HG03045 (cell line): Measurements from ENCODE around the gene SRSF7.
"Not testable (repeated sequence)": the region's sequence is repeated elsewhere in the genome, so short reads cannot be mapped to it uniquely, and the experiment has no call there.

ENCODE experiments used
- ATAC-seq: cut with Tn5 transposase; IDR thresholded peaks from one replicate; pipeline ENCODE4 v1.9.1; 2021; ENCODE audit warnings: mild to moderate bottlenecking, moderate library complexity; ENCODE audit not compliant: unreplicated experiment

Gene SRSF7

DNA sequence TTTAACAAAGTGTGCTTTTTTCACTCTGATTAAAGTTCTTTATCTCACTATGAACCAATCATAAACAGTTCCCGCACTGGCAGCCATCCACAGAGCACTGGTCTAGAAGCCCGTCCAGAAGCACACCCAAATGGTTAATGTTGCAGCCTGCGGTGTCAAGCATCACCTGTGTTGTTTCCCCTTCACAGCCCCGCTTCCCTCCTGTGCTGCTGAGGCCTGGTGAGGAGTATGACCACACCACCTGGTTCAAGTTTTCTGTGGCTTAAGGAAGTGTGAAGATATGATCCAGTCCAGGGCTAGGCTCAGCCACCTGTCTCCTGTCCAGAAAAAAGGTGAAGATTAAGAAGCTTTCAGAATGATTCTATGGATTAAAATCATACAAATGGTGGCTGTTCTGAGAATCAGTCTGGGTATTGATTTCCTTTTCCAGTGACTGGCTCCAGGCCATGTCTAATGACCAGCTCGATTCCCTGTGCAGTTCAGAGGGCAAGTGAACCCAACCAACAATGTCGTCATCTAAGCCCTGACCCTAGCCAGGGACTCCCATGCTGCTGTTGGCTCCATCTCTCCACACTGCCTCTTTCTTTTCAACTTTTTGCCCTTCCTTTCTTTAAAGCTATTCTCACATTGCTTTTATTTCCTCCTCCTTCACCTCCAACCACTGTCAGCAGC lies 17.7 kb downstream of the SRSF7 start:
- no peak for ATAC-seq

- no peak for ATAC-seq
These were observed 19.4 kb downstream of the SRSF7 start for GRCh38 chr2:38731684-38732221.

GRCh38 chr2:38731090-38731489 lies 20.1 kb downstream of the SRSF7 start:
- ATAC-seq, result no peak

- no peak for ATAC-seq
These were observed 22.5 kb downstream of the SRSF7 start for GRCh38 chr2:38728694-38729093.

GRCh38 chr2:38727661-38728060 lies 23.5 kb downstream of the SRSF7 start:
- ATAC-seq, result no peak

DNA sequence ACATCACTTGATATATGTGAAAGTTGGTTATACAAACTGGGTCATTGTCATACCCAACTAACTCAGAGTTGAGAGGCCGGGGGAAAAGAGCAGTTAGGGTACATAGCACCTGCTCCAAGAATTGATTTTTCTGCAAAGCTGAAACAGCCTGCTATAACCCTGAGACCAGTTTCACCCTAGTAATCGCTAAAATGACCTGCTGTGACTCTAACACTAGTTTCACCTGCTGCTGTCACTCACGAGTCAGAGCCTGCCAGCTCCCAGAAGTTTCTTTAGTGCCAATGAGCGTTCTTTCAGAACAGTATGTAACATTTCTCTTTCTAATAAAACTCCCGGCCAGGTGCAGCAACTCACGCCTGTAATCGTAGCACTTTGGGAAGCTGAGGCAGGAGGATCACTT lies 28.0 kb downstream of the SRSF7 start:
- ATAC-seq, result peak; percentile 54

DNA sequence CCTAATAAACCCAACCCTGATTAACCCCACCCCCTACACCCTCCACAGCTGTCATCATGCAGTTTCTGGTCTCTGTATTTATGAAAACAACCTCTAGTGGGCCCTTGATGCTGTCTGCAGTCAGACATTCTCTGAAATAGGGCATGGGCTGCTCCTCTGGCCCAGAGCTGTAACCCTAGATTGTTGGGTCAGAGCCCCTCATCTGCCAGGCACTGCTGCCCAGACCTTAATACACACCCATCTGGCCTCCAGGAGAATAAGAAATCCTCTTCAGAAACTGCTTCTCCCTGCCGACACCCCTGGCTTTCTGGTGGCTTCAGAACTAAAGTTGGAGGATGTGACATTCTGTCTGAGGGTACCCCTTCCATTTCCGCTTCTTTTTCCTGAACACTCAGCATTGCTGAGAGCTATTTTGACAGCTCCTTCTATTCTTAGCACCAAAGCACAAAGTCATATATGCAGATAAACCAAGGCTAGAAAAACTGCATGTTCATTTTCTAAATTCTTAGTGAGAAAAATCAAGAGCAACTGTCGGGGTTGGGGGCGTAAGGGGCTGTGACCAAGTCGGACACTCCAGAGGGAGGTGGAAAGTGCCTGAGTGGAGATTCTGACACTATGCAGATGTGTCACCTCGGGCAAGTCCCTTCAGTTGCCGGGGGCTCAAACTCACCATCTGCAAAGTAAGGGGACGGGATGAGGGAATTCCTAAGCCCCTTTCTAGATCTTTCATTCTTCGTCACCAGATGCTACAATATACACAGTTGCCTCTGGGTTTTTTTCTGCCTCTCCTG lies 28.7 kb downstream of the SRSF7 start:
- ATAC-seq, result peak; percentile 70

DNA sequence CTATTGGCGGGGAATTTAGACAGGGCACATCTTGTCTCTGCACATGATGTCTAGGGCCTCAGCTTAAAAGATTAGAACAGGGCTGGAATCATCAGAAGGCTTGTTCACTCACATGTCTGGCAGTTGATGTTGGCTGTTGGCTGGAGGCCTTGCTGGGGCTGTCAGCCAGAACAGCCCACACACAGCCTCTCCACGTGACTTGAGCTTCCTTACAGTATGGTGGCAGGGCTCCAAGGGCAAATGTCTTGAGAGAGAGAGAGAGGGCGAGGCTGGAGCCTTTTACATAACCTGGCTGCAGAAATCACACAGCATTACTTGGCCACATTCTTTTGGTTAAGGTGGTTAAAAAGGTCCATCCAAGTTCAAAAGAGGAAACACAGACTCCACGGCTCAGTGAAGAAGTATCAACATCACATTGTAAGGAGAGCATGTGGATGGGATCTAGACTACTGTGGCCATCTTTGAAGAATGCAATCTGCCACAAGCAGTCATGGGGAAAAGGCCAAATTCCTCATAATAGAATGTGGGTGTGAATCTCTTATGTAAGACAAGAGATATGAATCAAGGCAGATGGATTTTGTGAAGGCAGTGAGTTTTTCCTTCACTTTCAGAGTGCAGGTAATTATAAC lies 30.4 kb downstream of the SRSF7 start:
- no peak for ATAC-seq

GRCh38 chr2:38719706-38720105 lies 31.5 kb downstream of the SRSF7 start:
- ATAC-seq, result no peak

- ATAC-seq, result no peak
These were observed 32.6 kb downstream of the SRSF7 start for GRCh38 chr2:38718601-38719000.

GRCh38 chr2:38716185-38716584 lies 35.0 kb downstream of the SRSF7 start:
- no peak for ATAC-seq

DNA sequence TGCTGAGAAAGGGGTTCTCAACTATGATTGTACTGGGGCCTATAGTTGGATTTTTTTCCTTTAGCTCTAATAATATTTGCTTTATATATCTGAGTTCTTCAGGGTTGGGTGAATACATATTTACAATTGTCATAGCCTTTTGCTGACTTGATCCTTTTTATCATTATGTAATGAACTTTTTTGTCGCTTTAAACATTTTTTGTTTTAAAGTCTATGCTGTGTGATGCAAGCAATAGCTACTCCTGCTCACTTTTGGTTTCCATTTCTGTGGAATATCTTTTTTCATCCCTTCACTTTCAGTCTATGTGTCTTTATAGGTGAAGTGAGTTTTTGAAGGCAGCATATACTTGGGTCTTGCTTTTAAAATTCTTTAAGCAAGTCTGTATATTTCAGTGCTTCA lies 36.2 kb downstream of the SRSF7 start:
- not testable (repeated sequence) for ATAC-seq

DNA sequence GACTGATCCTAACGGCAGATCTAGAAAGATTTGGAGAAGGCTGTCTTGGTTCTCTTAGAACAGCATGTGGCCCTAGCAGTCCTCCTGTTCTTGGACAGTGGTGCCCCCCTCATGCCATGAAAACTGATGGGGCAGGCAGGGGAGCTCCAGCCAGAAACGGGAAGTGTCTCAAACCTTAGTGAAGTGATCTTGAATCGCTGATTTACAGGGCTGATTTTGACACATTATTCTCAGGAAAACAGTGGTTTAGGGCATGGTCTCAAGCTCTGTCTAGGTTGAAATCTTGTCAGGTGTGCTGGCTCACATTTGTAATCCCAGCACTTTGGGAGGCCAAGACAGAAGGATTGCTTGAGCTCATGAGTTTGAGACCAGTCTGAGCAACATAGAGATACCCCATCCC lies 37.8 kb downstream of the SRSF7 start:
- ATAC-seq, result no peak

DNA sequence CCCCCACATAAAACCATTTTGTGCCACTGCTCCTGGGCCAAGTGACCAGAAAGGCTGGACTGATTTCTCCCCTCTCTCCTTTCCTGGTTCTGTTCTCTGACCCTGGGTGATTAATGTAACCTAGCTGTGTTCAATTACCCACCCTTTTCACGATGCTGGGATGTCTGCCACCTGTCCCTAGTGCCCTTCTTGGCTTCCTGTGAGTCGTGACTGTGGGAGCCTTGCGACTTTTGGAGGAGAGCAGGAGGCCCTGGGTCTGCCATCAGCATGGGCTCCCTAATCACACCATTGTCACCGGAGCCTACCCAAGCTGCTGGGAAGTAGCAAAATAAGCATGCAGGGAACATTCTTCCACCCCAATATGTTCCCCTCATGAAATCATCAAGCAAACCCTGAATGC lies 38.3 kb downstream of the SRSF7 start:
- no peak for ATAC-seq

DNA sequence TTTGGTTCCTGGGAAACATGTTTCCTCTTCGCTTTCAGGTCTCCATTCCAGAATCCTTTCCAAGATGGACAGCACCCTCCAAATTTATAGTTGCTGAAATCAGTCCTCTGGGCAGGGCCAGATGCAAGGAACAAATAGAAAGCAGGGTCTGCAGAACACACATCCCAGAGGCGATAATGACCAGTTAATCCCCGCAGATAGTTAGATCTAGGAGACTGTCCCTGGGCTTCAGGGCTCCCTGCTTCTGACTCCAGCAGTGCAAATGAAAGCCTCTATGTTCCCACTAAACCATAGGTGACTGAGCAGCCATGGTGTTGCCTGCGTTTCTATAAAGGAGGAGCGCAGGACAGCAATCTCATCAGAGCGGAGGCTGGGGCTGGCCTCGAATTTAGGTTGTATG lies 38.7 kb downstream of the SRSF7 start:
- no peak for ATAC-seq

DNA sequence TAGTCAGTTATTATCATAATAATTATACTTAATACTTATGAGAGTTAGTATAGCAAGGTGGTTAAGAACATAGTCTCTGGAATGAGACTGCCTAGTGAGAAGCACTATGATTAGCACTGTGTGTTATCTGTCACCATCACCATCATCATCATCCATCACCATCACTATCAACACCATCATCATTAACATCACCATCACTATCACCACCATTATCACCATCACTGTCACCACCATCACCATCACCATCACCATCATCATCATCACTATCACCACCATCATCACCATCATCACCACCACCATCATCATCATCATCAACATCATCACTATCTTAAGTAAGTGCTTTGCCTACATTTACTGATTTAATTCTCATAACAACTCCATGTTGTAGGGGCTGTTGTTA lies 39.6 kb downstream of the SRSF7 start:
- no peak for ATAC-seq

DNA sequence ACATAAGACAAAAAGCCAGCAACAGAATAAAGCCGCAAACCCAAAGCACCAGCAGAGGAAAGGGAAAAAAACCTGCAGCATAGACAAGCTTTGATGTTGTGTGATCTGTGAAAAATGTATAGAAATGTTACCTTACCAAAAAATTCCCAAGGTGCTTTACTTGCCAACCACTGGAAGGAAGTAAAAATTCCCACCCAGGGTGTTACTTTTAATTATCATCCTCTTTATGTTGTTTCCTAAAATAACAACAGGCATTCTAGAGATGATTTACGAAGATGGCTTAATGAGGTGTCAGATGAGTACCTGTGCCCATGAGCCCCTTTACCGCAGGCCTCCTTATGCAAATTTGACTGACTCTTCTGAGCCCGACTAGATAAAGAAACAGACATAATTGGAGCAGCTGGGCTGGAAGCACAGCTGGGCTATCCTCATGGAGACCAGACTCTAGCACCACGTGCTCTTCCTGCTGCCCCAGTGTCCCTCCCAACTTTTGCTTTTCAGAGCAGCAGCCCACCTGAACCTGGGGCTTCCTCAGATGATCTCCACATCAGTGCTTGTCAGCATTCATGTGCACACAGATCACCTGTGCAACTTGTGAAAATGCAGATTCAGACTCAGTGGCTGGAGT lies 41.5 kb downstream of the SRSF7 start:
- ATAC-seq, result no peak

- no peak for ATAC-seq
These were observed 42.1 kb downstream of the SRSF7 start for GRCh38 chr2:38708900-38709566.

GRCh38 chr2:38708491-38708890 lies 42.7 kb downstream of the SRSF7 start:
- ATAC-seq, result not testable (repeated sequence)

- no peak for ATAC-seq
These were observed 44.3 kb downstream of the SRSF7 start for GRCh38 chr2:38706846-38707345.

- no peak for ATAC-seq
These were observed 46.5 kb downstream of the SRSF7 start for GRCh38 chr2:38704664-38705063.
